Muscle of back (tissue), 11 donors: ENCODE measurements around the gene RPL13. TPM values are rescaled to one million over a fixed set of nuclear protein-coding genes. Genes with fewer than 3 reads are reported as not detected.

Experiments used
- DNase-seq, 3 donors: peaks; one replicate each; pipeline versions ENCODE4 v3.0.0 to v3.0.0-alpha.2; 2013
- polyA plus RNA-seq, 10 donors: library from polyadenylated mRNA; unstranded; fragments of 120-200 nt; gene quantifications; one replicate each; pipeline ENCODE4 v1.2.1, GENCODE V29; 2013; ENCODE audit not compliant: insufficient read length in 10 of 10

RPL13 gene
- polyA plus RNA-seq, 10 donors = 2,542 to 4,784 (median 3,744) TPM

- DNase-seq = no peak
Observed at GRCh38 chr16:89595330-89596060, 35.0 kb downstream of the RPL13 start.

DNA sequence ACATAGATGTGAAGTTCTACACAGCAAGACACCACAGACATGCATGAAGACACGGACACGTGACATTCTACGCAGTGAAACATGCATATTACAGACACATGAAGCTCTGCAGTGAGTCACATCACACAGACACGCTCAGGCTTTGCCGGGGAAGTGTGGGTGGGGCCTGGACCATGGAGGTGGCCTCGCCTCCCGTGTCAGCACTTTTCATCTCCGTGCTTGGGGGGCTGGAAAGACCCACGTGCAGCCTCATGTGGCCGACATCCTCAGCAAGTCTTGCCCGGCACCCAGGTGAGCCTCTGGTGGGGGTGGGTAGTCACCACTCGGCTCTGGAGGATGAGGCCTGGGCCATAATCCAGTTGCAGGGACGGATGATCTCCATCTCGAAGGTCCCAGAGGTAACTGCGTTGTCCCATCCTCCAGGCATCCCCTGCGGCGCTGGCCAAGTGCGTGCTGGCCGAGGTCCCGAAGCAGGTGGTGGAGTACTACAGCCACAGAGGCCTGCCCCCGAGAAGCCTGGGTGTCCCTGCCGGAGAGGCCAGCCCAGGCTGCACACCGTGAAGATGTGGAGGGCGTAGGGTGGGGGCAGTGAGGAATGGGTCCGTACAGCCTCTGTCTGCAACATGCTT lies 35.7 kb downstream of the RPL13 start:
- DNase-seq = no peak

DNA sequence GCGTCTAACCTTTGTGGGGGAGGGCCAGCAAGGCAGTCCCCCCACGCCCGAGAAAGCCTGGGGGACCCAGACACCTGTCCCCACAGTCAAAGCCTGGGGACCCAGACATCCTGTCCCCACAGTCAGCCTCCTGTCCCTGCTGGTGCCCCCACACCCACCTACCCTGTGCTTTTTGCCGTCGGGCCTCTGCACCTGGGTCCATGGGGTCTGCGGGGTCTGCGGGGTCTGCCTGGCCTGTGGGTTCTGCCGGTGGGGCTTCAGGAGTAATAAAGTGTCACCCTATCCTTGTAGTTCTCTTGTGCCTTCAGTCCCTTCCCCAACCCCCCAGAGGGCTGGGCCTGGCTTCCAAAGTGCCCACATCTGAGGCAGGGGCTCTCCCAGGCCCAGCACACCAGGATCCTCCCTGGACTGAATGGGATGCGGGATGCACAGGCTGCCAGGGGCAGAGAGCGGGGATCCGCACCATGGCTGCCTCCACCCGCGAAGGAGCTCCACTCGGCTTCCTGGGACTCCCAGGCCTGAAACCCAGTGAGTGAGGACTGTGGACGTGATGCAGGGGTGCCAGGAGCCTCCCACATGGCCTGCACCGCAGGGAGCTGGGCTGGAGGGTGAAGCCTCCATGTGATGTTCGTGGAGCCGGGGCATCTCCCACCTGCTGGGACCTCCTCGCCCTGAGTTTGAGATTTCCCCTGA lies 36.6 kb downstream of the RPL13 start:
- no peak for DNase-seq

DNA sequence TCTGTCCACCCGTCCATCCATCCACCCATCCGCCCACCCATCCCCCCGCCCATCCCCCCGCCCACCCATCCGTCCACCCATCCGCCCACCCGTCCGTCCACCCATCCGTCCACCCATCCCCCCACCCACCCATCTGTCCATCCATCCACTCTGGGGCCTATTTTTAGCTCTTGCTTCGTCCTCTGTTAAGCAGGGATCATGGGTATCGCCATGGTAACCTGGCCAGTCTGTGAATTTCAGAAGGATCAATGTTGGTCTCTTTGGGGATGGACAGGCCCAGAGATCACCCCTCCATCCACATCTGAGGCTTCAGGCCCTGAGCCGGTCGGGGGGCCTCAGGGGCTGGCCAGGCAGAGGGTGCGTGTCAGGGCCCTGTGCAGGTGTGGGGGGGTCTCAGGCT lies 37.7 kb downstream of the RPL13 start:
- DNase-seq = no peak

- no peak for DNase-seq
Observed at GRCh38 chr16:89599451-89599858, 39.0 kb downstream of the RPL13 start.

DNA sequence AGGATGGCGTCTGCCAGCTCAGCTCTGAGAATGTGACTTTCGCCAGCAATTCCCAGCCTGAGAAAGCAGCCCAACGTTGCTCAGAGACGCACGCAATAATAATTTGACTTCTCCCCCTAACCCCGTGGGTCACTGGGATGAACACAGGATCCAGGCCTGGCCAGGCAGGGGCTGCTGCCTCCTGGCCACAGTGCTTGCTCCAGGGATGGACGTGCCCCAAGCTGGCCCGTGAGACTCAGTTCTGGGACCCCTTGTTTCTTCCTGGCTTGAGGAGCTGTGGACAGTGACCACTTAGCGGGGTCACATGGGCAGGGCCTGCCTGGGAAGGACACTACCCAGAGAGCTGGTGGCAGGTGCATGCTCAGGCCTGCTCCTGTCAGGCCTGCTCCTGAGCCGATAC lies 39.4 kb downstream of the RPL13 start:
- no peak for DNase-seq

- no peak for DNase-seq
Observed at GRCh38 chr16:89600427-89600826, 39.9 kb downstream of the RPL13 start.

- DNase-seq = no peak
Observed at GRCh38 chr16:89600956-89601355, 40.5 kb downstream of the RPL13 start.

- DNase-seq = no peak
Observed at GRCh38 chr16:89601906-89602272, 41.4 kb downstream of the RPL13 start.

- peak in 2 of 3 donors; percentile 45 to 63 for DNase-seq
Observed at GRCh38 chr16:89602273-89602951, 41.9 kb downstream of the RPL13 start.

GRCh38 chr16:89602952-89603590 lies 42.6 kb downstream of the RPL13 start:
- DNase-seq = no peak

- no peak for DNase-seq
Observed at GRCh38 chr16:89604764-89605163, 44.3 kb downstream of the RPL13 start.

- no peak for DNase-seq
Observed at GRCh38 chr16:89605186-89605970, 44.9 kb downstream of the RPL13 start.

GRCh38 chr16:89606006-89606405 lies 45.5 kb downstream of the RPL13 start:
- DNase-seq = no peak

GRCh38 chr16:89607453-89607852 lies 47.0 kb downstream of the RPL13 start:
- DNase-seq = no peak

GRCh38 chr16:89607937-89608740 lies 47.7 kb downstream of the RPL13 start:
- no peak for DNase-seq

DNA sequence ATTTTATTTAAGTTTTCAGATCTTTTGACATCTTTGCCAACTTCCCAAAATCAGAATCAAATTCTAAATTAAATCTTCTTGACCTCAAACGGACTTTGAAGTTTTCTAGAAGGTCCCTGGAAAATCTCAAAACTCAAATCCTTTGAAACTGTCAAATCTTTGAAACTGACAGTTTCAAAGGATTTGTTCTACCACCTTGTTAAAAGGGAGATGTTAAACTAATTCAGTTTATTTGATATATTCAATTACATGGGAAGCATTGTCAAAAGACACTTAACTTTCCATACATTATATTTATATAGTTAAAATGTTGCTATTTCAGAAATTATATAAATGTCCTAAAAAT lies 49.6 kb downstream of the RPL13 start:
- no peak for DNase-seq

DNA sequence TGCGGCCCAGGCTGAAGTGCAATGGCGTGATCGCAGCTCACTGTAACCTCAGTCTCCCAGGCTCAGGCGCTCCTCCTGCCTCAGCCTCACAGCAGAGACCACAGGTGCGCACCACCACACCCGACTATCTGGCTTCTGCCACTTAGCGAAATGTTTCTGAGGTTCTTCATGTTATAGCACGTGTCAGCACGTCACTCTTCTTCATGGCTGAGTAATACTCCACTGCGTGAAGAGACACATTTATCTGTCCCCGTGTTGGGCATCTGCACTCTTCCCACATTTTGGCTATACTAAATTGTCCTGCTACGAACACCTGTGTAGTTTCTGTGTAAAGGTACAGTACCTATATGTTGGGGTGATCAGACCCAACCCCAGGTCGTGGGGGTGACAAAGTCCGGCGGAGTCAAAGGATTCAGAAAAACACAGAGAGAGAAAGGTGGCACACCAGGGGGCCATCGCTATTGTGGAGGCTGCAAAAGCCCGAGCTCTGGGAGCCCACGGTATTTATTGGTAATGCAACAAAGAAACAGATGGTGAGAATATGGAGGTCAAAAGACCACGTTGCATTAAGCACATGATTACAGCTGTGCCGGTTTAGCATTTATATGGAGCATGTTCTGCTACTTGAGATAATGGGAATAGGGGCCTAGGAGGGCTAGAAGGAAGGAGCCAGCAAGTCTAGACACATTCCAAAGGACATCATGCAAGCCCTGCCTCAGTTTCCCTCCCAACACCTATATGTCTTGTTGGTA lies 52.1 kb downstream of the RPL13 start:
- no peak for DNase-seq

GRCh38 chr16:89613231-89613953 lies 52.9 kb downstream of the RPL13 start, which contains the start of gene DPEP1:
Gene DPEP1 (plus strand): TSS chr16:89613642. CDS start chr16:89630411, 16,769 bp downstream.
- no peak for DNase-seq
